ENCODE data around the gene CNOT2.

DNA sequence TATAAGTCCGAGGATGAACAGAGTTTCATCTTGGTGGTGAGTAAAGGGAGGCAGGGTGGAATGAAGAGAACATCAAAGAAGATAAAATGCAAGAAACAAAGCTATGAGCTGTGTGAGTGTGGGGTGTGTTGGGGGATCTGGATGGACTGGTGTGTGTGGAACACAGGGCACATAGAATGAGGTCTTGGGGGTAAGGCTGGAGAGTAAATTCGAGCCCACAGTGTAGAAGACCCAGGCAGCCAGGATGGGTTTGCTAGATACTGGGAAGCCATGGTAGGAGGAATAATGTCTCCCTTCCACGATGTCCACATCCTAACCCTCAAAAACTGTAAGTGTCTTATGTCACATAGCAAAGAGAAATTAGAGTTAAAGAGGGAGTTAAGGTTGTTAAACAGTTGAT is 129.6 kb downstream of the CNOT2 start:
- TF ChIP-seq, protein P1, sequence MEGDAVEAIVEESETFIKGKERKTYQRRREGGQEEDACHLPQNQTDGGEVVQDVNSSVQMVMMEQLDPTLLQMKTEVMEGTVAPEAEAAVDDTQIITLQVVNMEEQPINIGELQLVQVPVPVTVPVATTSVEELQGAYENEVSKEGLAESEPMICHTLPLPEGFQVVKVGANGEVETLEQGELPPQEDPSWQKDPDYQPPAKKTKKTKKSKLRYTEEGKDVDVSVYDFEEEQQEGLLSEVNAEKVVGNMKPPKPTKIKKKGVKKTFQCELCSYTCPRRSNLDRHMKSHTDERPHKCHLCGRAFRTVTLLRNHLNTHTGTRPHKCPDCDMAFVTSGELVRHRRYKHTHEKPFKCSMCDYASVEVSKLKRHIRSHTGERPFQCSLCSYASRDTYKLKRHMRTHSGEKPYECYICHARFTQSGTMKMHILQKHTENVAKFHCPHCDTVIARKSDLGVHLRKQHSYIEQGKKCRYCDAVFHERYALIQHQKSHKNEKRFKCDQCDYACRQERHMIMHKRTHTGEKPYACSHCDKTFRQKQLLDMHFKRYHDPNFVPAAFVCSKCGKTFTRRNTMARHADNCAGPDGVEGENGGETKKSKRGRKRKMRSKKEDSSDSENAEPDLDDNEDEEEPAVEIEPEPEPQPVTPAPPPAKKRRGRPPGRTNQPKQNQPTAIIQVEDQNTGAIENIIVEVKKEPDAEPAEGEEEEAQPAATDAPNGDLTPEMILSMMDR (IDR thresholded peaks at IDR 0.05), result no peak
- no peak for TF ChIP-seq POLR2A (IDR thresholded peaks at IDR 0.05)
